OCI-LY7 (cell line): ENCODE data around the gene ETV7. TPM values are rescaled to one million over a fixed set of nuclear protein-coding genes. Genes with fewer than 3 reads are reported as not detected.

Experiments used
- BruUV-seq: library from RNA; stranded (reverse); fragments of 400-500 nt; replicated peaks from 2 replicates; lab custom pipeline; 2021; lab: Mats Ljungman, UMichigan
- CTCF ChIA-PET: fragments of 300-600 bp; sonication (Branson Sonifier 250); formaldehyde crosslinking; loops from one replicate; lab custom pipeline; 2022; ENCODE audit warnings: antibody characterized with exemption; ENCODE audit not compliant: unreplicated experiment; lab: Charles Lee
- POLR2A ChIA-PET: fragments of 300-600 bp; sonication (Branson Sonifier 250); formaldehyde crosslinking; loops from one replicate; lab custom pipeline; 2022; ENCODE audit warnings: antibody characterized with exemption; lab: Charles Lee
- DNase-seq: peaks from one replicate; pipeline ENCODE4 v3.0.0-alpha.2; 2015; ENCODE audit warnings: low spot score
- H2AFZ ChIP-seq: fragments of 200-600 bp; sonication (generic), shearing (Covaris generic); 2 replicates; pipeline ENCODE4 v1.6.1; 2014; ENCODE audit warnings: mild to moderate bottlenecking, antibody characterized with exemption, low read length, moderate library complexity
- H3K27ac ChIP-seq: fragments of 200-600 bp; sonication (generic); 2 replicates; pipeline ENCODE4 v1.5.1; 2014; ENCODE audit warnings: mixed run types, low read depth, mild to moderate bottlenecking, moderate library complexity, low read length, inconsistent platforms; ENCODE audit not compliant: poor library complexity, severe bottlenecking
- H3K36me3 ChIP-seq: fragments of 200-600 bp; sonication (generic); 2 replicates; pipeline ENCODE4 v1.6.1; 2014; ENCODE audit warnings: mild to moderate bottlenecking, antibody characterized with exemption, low read length, moderate library complexity, mixed read lengths; ENCODE audit not compliant: insufficient read depth
- H3K4me1 ChIP-seq: fragments of 200-600 bp; sonication (generic); 2 replicates; pipeline ENCODE4 v1.5.1; 2014; ENCODE audit warnings: mild to moderate bottlenecking, low read length; ENCODE audit not compliant: insufficient read depth, poor library complexity, severe bottlenecking
- H3K4me2 ChIP-seq: fragments of 200-600 bp; sonication (generic); 2 replicates; pipeline ENCODE4 v1.6.1; 2014; ENCODE audit warnings: mild to moderate bottlenecking, low read length
- H3K4me3 ChIP-seq: fragments of 200-600 bp; sonication (generic); 2 replicates; pipeline ENCODE4 v1.5.1; 2014; ENCODE audit warnings: mild to moderate bottlenecking, low read depth, low read length; ENCODE audit not compliant: poor library complexity, severe bottlenecking
- H3K79me2 ChIP-seq: fragments of 200-600 bp; sonication (generic); 2 replicates; pipeline ENCODE4 v1.6.1; 2016; ENCODE audit warnings: low read depth, mild to moderate bottlenecking, low read length, moderate library complexity, mixed read lengths; ENCODE audit not compliant: insufficient read depth
- H3K9me2 ChIP-seq: fragments of 200-600 bp; sonication (generic); 2 replicates; pipeline ENCODE4 v1.6.1; 2016; ENCODE audit warnings: mild to moderate bottlenecking, low read length, mixed read lengths; ENCODE audit not compliant: insufficient read depth
- H3K9me3 ChIP-seq: fragments of 200-600 bp; sonication (generic); 2 replicates; pipeline ENCODE4 v1.6.1; 2014; ENCODE audit warnings: mild to moderate bottlenecking, mixed run types, low read length, mixed read lengths
- H4K20me1 ChIP-seq: fragments of 200-600 bp; sonication (generic); 2 replicates; pipeline ENCODE4 v1.6.1; 2014; ENCODE audit warnings: mild to moderate bottlenecking, antibody characterized with exemption, low read length, moderate library complexity, mixed read lengths; ENCODE audit not compliant: insufficient read depth
- EZH2phosphoT487 ChIP-seq: fragments of 200-600 bp; sonication (generic); IDR thresholded peaks from 2 replicates; pipeline ENCODE4 v1.6.1; 2018; ENCODE audit warnings: low read depth, borderline replicate concordance, mild to moderate bottlenecking, mixed run types, antibody characterized with exemption, low read length, moderate library complexity, mixed read lengths
- intact Hi-C: fragments of 100-400 bp; cut with micrococcal nuclease; formaldehyde crosslinking; loops from one replicate; pipeline ENCODE4 v1.10.0; 2022; ENCODE audit not compliant: unreplicated experiment
- total RNA-seq, 2 experiments: library from RNA; depleted of rRNA in 1 of 2; stranded (reverse); fragments of >200 nt in 1 of 2; shearing (Covaris generic) in 1 of 2; gene quantifications; 2 replicates each; pipeline ENCODE4 v1.2.3, GENCODE V29; 2014 to 2022
- TF ChIP-seq, protein P1 (sequence below): fragments of 200-600 bp; sonication (generic); conservative IDR thresholded peaks from 2 replicates; pipeline ENCODE4 v1.5.1; 2014; ENCODE audit warnings: mild to moderate bottlenecking, antibody characterized with exemption, low read length, moderate library complexity, mixed read lengths

The ETV7 gene
- total RNA-seq, 2 experiments from 2014 or later = not detected

DNA sequence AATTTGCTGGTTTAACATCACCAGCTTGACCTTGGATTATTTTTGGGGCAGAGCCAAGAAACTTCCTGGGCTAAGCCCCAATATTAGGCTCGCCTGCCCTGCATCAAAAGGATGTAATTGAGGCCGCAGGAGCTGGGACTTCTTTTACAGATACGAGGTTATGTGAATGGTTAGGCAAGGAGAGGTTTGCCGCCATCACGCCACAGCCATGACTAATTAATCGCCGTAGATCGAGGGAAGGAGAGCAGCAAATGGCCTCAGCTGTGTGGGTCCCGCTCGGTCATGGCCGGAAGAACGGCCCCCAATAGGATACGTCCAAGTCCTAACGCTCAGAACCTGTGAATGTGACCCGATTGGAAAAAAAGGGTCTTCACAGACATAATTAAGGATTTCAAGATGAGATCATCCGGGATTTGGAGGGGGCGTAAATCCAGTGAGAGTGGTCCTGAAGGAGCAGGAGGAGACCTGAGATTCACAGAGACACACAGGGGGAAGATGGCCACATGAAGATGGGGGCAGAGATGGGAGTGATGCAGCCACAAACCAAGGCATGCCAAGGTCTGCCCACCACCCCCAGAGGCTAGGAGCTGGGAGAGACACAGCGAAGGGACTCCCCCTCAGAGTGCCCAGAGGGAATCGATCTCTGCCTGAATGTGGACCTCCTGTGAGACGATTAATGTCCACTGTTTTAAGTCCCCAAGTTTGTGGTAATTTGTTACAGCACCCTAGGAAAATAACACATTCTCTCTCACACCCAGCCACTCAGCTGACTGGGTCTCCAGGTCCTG lies 40.8 kb downstream of the ETV7 start:
- ChIA-PET POLR2A (no interaction called here), CTCF (no interaction called here)
- no peak overlapping the region for H3K4me2 ChIP-seq
- no peaks in the 10 kb centered on the region for H4K20me1 ChIP-seq
- BruUV-seq = no TSS peak
- no peak for DNase-seq
- TF ChIP-seq, protein P1, sequence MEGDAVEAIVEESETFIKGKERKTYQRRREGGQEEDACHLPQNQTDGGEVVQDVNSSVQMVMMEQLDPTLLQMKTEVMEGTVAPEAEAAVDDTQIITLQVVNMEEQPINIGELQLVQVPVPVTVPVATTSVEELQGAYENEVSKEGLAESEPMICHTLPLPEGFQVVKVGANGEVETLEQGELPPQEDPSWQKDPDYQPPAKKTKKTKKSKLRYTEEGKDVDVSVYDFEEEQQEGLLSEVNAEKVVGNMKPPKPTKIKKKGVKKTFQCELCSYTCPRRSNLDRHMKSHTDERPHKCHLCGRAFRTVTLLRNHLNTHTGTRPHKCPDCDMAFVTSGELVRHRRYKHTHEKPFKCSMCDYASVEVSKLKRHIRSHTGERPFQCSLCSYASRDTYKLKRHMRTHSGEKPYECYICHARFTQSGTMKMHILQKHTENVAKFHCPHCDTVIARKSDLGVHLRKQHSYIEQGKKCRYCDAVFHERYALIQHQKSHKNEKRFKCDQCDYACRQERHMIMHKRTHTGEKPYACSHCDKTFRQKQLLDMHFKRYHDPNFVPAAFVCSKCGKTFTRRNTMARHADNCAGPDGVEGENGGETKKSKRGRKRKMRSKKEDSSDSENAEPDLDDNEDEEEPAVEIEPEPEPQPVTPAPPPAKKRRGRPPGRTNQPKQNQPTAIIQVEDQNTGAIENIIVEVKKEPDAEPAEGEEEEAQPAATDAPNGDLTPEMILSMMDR = no peak
- TF ChIP-seq EZH2phosphoT487 = no peak
- no peaks in the 10 kb centered on the region for H3K9me2 ChIP-seq
- H3K4me1 ChIP-seq = no peaks in the 10 kb centered on the region
- no peaks in the 10 kb centered on the region for H3K9me3 ChIP-seq
- no peaks in the 10 kb centered on the region for H3K36me3 ChIP-seq
- intact Hi-C loops = no loop called here
- H3K79me2 ChIP-seq = no peaks in the 10 kb centered on the region
- H2AFZ ChIP-seq = no peak overlapping the region
- no peak overlapping the region for H3K4me3 ChIP-seq
- no peak overlapping the region for H3K27ac ChIP-seq

DNA sequence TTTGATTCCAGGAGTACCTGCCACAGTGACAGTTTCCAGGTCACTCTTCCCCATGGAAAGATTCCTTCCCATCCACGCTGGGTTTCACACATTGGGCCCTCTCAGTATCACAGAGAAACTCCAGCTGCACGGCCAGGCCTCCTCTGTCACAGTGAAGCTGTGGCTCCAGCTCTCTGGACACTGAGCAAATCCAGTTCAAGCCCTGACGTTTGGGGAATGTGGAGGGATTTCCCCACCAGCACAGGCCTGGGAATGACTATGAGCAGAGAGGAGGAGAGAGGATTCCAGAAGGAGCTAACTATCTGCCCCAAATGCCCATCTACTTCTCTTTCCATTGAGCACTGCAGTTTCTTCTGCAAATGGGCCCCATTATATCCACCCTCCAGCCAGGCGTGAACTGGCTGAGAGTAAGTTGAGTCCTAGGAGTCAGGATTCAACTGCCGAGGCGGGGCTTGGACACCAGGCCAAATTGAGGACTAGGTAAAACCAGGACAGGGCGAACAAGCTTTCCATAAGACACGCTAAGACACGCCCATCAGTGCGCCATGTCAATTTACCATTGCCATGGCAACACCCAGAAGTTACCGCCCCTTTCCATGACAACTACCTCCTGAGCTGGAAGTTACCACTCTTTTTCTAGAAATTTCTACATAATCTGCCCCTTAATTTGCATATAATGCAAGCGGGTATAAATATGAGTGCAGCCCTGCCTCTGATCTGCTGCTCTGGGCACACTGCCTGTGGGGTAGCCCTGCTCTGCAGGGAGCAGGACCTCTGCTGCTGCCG lies 41.6 kb downstream of the ETV7 start:
- Histone ChIP-seq H3K4me3 (no peak overlapping the region), H3K27ac (no peak overlapping the region), H2AFZ (no peak overlapping the region), H3K4me1 (no peaks in the 10 kb centered on the region), H3K4me2 (no peak overlapping the region), H3K9me3 (no peaks in the 10 kb centered on the region), H3K9me2 (no peaks in the 10 kb centered on the region), H3K36me3 (no peaks in the 10 kb centered on the region), H3K79me2 (no peaks in the 10 kb centered on the region), H4K20me1 (no peaks in the 10 kb centered on the region)
- ChIA-PET CTCF (no interaction called here), POLR2A (interaction anchor here (0.5 kb wide), 2 partner anchors 100 to 222 kb away, joined by 3 to 5 read pairs; no protein-coding TSS in a partner anchor)
- TF ChIP-seq, protein P1 = no peak
- TF ChIP-seq EZH2phosphoT487 = no peak
- intact Hi-C loops = no loop called here
- DNase-seq = no peak
- no TSS peak for BruUV-seq
